Pancreas (tissue), 10 donors: Measurements from ENCODE around the gene CDC42EP5. TPM values are rescaled to one million over a fixed set of nuclear protein-coding genes. Genes with fewer than 3 reads are reported as not detected.

Source experiments
- ATAC-seq, 4 donors: fragments of 200-7000 bp; cut with Tn5 transposase; one replicate each; pipeline versions ENCODE4 v1.8.0 to v1.9.1; 2020; ENCODE audit warnings: mild to moderate bottlenecking in 4 of 4, moderate library complexity in 4 of 4
- DNase-seq, 6 donors: peaks; one replicate each; pipeline ENCODE4 v3.0.0-alpha.2; 2020
- FAIRE-seq: peaks from 2 replicates; lab custom pipeline; 2012; peaks lifted over from hg19 to GRCh38; lab: Jason Lieb, UNC
- H3K27ac ChIP-seq, 4 donors: fragments of 200-600 bp; sonication (generic); 1 replicate in 3 of 4; 2 replicates in 1 of 4; pipeline versions ENCODE4 v1.5.0 to v1.8.0; 2020
- H3K27me3 ChIP-seq, 4 donors: fragments of 200-600 bp; one replicate each; pipeline ENCODE4 v1.8.0; 2021
- H3K36me3 ChIP-seq, 3 donors: fragments of 200-600 bp; sonication (generic) in 1 of 3; one replicate each; pipeline versions ENCODE4 v1.5.0 to v1.8.0; 2020 to 2021
- H3K4me1 ChIP-seq, 3 donors: fragments of 200-600 bp; one replicate each; pipeline ENCODE4 v1.8.0; 2021
- H3K4me3 ChIP-seq, 4 donors: fragments of 200-600 bp; sonication (generic) in 2 of 4; one replicate each; pipeline versions ENCODE4 v1.5.0 to v1.8.0; 2020 to 2021
- H3K9me3 ChIP-seq, 4 donors: fragments of 200-600 bp; one replicate each; pipeline ENCODE4 v1.8.0; 2021
- WGBS, 2 donors: extraction: QIAGEN DNeasy Blood & Tissue Kit; methylation state at CpG; one replicate each; pipeline ENCODE4 v1.1.7; 2013; 5-methylcytosine and 5-hydroxymethylcytosine counted together
- intact Hi-C, 3 donors: fragments of 100-400 bp; cut with DNase I; formaldehyde crosslinking; loops; one replicate each; pipeline versions ENCODE4 v1.11.1 to v1.14.2; 2022
- polyA plus RNA-seq, 2 donors: library from polyadenylated mRNA; stranded (reverse); fragments of 200-250 nt; gene quantifications; one replicate each; pipeline ENCODE4 v1.2.3, GENCODE V29; 2013
- total RNA-seq, 6 donors: library from RNA; stranded (reverse); fragmentation: NEBNext Ultra II Directional in 4 of 6; extraction: Animal tissue kit (Norgen Biotek cat#: 25700) in 4 of 6; gene quantifications; one replicate each; pipeline versions ENCODE4 v1.2.1 to v1.2.4, GENCODE V29; 2021 to 2023
- TF ChIP-seq, protein P1 (sequence below), 4 donors: fragments of 200-600 bp; sonication (generic) in 3 of 4; IDR thresholded peaks; one replicate each; pipeline versions ENCODE4 v1.5.0 to v1.8.0; 2021; ENCODE audit warnings: antibody characterized with exemption in 4 of 4
- donor health status: healthy with polysubstance abuse.
- donor health status: DM: no; HTN: no; CAD: no; lungs with moderate emphysema.
- donor health status: DM: no; HTN: no; CAD: no.
- donor health status: control.
- donor health status: control.
- donor health status: Bipolar disorder and iron deficiency.
- donor health status: DM: yes; HTN: yes; CAD: no.
- donor health status: DM: no; HTN: no; CAD: no.
- donor health status: DM: no; HTN: no; CAD: no.
- donor health status: DM: yes; HTN: yes; CAD: no.

The CDC42EP5 gene
- total and polyA plus RNA-seq, 8 donors, result 7.5 to 48.0 (median 15.7) TPM

DNA sequence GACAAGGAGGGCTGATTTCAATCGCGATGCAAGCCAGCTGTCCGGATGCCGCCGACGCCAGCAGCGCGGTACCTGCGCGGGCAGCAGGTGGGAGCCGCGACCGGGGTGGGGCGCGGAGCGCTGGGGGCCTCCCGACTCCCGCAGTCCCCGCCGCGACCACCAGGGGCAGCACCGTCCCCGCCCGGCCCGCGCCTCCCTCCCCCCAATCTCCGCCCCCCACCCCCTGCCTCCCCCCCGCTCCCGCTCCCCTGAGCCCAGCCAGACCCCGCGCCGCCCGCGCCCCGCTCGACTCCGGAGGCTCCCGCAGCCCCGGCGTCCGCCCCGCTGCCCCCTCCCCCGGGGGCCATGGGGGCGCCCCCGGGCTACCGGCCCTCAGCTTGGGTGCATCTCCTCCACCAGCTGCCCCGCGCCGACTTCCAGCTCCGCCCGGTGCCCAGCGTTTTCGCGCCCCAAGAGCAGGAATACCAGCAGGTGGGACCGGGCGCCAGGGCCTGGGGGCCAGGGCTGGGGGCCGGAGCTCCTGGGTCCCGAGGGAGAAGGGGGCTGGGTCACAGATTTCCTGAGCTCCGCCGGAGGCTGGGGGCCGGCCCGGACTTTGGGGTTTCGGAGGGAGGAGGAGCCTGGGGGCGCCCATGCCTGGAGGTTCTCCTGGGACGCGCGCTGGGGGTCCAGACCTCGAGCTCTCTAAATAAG, 57.7 kb downstream of the CDC42EP5 start, which contains the start of gene TTYH1:
TTYH1 (plus strand) TSS at position 257 of the 693 bp plus-strand sequence; CDS start at position 346, 89 bp downstream.
- TF ChIP-seq, protein P1, sequence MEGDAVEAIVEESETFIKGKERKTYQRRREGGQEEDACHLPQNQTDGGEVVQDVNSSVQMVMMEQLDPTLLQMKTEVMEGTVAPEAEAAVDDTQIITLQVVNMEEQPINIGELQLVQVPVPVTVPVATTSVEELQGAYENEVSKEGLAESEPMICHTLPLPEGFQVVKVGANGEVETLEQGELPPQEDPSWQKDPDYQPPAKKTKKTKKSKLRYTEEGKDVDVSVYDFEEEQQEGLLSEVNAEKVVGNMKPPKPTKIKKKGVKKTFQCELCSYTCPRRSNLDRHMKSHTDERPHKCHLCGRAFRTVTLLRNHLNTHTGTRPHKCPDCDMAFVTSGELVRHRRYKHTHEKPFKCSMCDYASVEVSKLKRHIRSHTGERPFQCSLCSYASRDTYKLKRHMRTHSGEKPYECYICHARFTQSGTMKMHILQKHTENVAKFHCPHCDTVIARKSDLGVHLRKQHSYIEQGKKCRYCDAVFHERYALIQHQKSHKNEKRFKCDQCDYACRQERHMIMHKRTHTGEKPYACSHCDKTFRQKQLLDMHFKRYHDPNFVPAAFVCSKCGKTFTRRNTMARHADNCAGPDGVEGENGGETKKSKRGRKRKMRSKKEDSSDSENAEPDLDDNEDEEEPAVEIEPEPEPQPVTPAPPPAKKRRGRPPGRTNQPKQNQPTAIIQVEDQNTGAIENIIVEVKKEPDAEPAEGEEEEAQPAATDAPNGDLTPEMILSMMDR (IDR thresholded peaks at IDR 0.05), result peak; percentile 31 to 44 (median 40)
- intact Hi-C loops, result no loop called here

More for the DNA sequence above, 57.7 kb downstream of the CDC42EP5 start, which contains the start of gene TTYH1:
- H3K27ac ChIP-seq, result peak within 1 kb of the TSS in 2 of 4 donors; percentile 46 to 63
- FAIRE-seq (no peak), DNase-seq (peak in 3 of 6 donors; percentile 45 to 78 (median 60)), ATAC-seq (peak; percentile 37 to 74 (median 54))
- no peaks in the 10 kb centered on the region for H3K36me3 ChIP-seq
- peak within 1 kb of the TSS in 3 of 4 donors; percentile 27 to 44 (median 41) for H3K4me3 ChIP-seq
- WGBS, 2 donors, result 3 to 4% methylated on average over 43 to 64 of the region's 68 CpGs
- no peaks in the 10 kb centered on the region for H3K4me1 ChIP-seq
- H3K27me3 ChIP-seq, result peaks cover 0 to 9% (median 3%) of the 10 kb centered on the region in 4 donors
- H3K9me3 ChIP-seq, result no peaks in the 10 kb centered on the region

Other genes with a start within 250 kb of the CDC42EP5 start
- gene LILRA6, start 230.5 kb downstream of the CDC42EP5 start, total RNA-seq, result 1 to 10 TPM in 2 of 6 donors, under 1 TPM in 4; 0.20 to 2.4 (median 0.62) TPM
- gene LILRA6, start 230.5 kb downstream of the CDC42EP5 start, polyA plus RNA-seq, result under 1 TPM; 0.31 to 0.38 TPM
- gene LILRB5, start 216.0 kb downstream of the CDC42EP5 start, total RNA-seq, result 1 to 10 TPM in 3 of 6 donors, under 1 TPM in 3; 0.23 to 3.1 (median 1.1) TPM
- gene LILRB5, start 216.0 kb downstream of the CDC42EP5 start, polyA plus RNA-seq, result 1 to 10 TPM in 1 of 2 donors, under 1 TPM in 1; 0.56 to 1.4 TPM
- gene LILRB2, start 192.2 kb downstream of the CDC42EP5 start, total RNA-seq, result 1 to 10 TPM in 3 of 6 donors, under 1 TPM in 3; 0.19 to 3.9 (median 1.2) TPM
- gene LILRB2, start 192.2 kb downstream of the CDC42EP5 start, polyA plus RNA-seq, result 1 to 10 TPM; 1.4 to 1.6 TPM
- 1 to 10 TPM in 2 of 6 donors, under 1 TPM in 4; 0.20 to 1.7 (median 0.51) TPM for gene LILRA5, start 160.1 kb downstream of the CDC42EP5 start, total RNA-seq
- gene LILRA5, start 160.1 kb downstream of the CDC42EP5 start, polyA plus RNA-seq, result 1 to 10 TPM in 1 of 2 donors, under 1 TPM in 1; 0.34 to 1.1 TPM
- 1 to 10 TPM in 1 of 6 donors, under 1 TPM in 1, not detected in 4; 0.24 to 2.4 TPM for gene LILRA4, start 134.1 kb downstream of the CDC42EP5 start, total RNA-seq
- not detected for gene LILRA4, start 134.1 kb downstream of the CDC42EP5 start, polyA plus RNA-seq
- 10 to 100 TPM in 2 of 6 donors, 1 to 10 TPM in 3, under 1 TPM in 1; 0.69 to 33.1 (median 4.8) TPM for gene LAIR1, start 108.4 kb downstream of the CDC42EP5 start, total RNA-seq
- 1 to 10 TPM; 1.7 to 3.1 TPM for gene LAIR1, start 108.4 kb downstream of the CDC42EP5 start, polyA plus RNA-seq
- gene TTYH1, start 57.8 kb downstream of the CDC42EP5 start, total RNA-seq, result 10 to 100 TPM; 20.8 to 38.1 (median 24.6) TPM
- gene TTYH1, start 57.8 kb downstream of the CDC42EP5 start, polyA plus RNA-seq, result 10 to 100 TPM; 40.0 to 78.0 TPM
- gene LENG8, start 24.1 kb downstream of the CDC42EP5 start, total RNA-seq, result 100 to 1,000 TPM in 4 of 6 donors, 10 to 100 TPM in 2; 64.8 to 173 (median 129) TPM
- gene LENG8, start 24.1 kb downstream of the CDC42EP5 start, polyA plus RNA-seq, result 100 to 1,000 TPM; 313 to 657 TPM
- 10 to 100 TPM in 5 of 6 donors, 1 to 10 TPM in 1; 8.6 to 23.4 (median 16.9) TPM for gene LENG9, start 9.5 kb downstream of the CDC42EP5 start, total RNA-seq
- gene LENG9, start 9.5 kb downstream of the CDC42EP5 start, polyA plus RNA-seq, result 10 to 100 TPM in 1 of 2 donors, 1 to 10 TPM in 1; 4.2 to 12.1 TPM
- gene LAIR2, start 29.5 kb upstream of the CDC42EP5 start, total RNA-seq, result not detected
- gene LAIR2, start 29.5 kb upstream of the CDC42EP5 start, polyA plus RNA-seq, result not detected
- gene LILRA2, start 100.5 kb upstream of the CDC42EP5 start, total RNA-seq, result 1 to 10 TPM in 3 of 6 donors, under 1 TPM in 3; 0.19 to 4.2 (median 0.89) TPM
- under 1 TPM; 0.42 to 0.47 TPM for gene LILRA2, start 100.5 kb upstream of the CDC42EP5 start, polyA plus RNA-seq
- gene LILRA1, start 120.3 kb upstream of the CDC42EP5 start, total RNA-seq, result 1 to 10 TPM in 1 of 6 donors, under 1 TPM in 4, not detected in 1; 0.08 to 1.5 (median 0.69) TPM
- under 1 TPM; 0.19 to 0.23 TPM for gene LILRA1, start 120.3 kb upstream of the CDC42EP5 start, polyA plus RNA-seq
- 1 to 10 TPM in 3 of 6 donors, under 1 TPM in 3; 0.51 to 8.8 (median 1.3) TPM for gene LILRB1, start 157.2 kb upstream of the CDC42EP5 start, total RNA-seq
- gene LILRB1, start 157.2 kb upstream of the CDC42EP5 start, polyA plus RNA-seq, result under 1 TPM; 0.56 to 0.57 TPM
- 10 to 100 TPM in 1 of 6 donors, 1 to 10 TPM in 2, under 1 TPM in 3; 0.28 to 11.1 (median 1.1) TPM for gene LILRB4, start 189.7 kb upstream of the CDC42EP5 start, total RNA-seq
- gene LILRB4, start 189.7 kb upstream of the CDC42EP5 start, polyA plus RNA-seq, result 1 to 10 TPM in 1 of 2 donors, under 1 TPM in 1; 0.80 to 1.2 TPM